Measurements from ENCODE around the gene CLK2.
"Not testable (repeated sequence)": the region's sequence is repeated elsewhere in the genome, so short reads cannot be mapped to it uniquely, and the experiment has no call there.

Gene CLK2

GRCh38 chr1:155214702-155215101, 58.6 kb downstream of the CLK2 start:
- H3K4me1 ChIP-seq (ENCODE audit: control insufficient read depth in 2 of 2, insufficient read depth in 1 of 2, low read depth in 1 of 2, low read length in 2 of 2); H3K9me3 ChIP-seq (replicated peaks in 1 of 2; ENCODE audit: control insufficient read depth in 2 of 2, insufficient read depth in 1 of 2, low read depth in 1 of 2, low read length in 2 of 2); DNase-seq (ENCODE audit: low spot score); H3K27me3 ChIP-seq (ENCODE audit: control insufficient read depth in 3 of 3, insufficient read depth in 3 of 3, low read depth in 1 of 3, low read length in 3 of 3); H2BK12ac ChIP-seq (ENCODE audit: low read length); H3K18ac ChIP-seq (ENCODE audit: low read length); H2AK5ac ChIP-seq (ENCODE audit: low read depth, low read length); H4K91ac ChIP-seq (ENCODE audit: low read depth, low read length, poor library complexity); H4K8ac ChIP-seq (ENCODE audit: low read depth, low read length); H3K79me1 ChIP-seq (ENCODE audit: low read depth, low read length); H3K4me3 ChIP-seq (ENCODE audit: low read length in 2 of 2); H2AFZ ChIP-seq (ENCODE audit: low read length); H3K4me2 ChIP-seq (ENCODE audit: insufficient read depth, low read length, poor library complexity, severe bottlenecking); H3K14ac ChIP-seq (ENCODE audit: low read length); H2BK5ac ChIP-seq (ENCODE audit: low read length); H3K23ac ChIP-seq (ENCODE audit: low read depth, low read length, poor library complexity); H2BK120ac ChIP-seq (ENCODE audit: low read depth, low read length); H2BK15ac ChIP-seq (ENCODE audit: low read length); H3K9ac ChIP-seq (ENCODE audit: low read depth, low read length, poor library complexity); H3K27ac ChIP-seq (replicated peaks; ENCODE audit: low read length); H3K4ac ChIP-seq (ENCODE audit: low read length): not testable (repeated sequence)
- peaks cover 4 to 42% of the 10 kb centered on the region in 2 donors for H3K36me3 ChIP-seq (replicated peaks in 1 of 2; ENCODE audit: control insufficient read depth in 2 of 2, insufficient read depth in 2 of 2, low read length in 2 of 2)
- WGBS, 2 donors (ENCODE audit: extremely low coverage in 2 of 2, insufficient read length in 2 of 2, insufficient replicate concordance in 1 of 2): no CpG with 5 or more reads among the region's 10 CpGs

All from neuronal stem cell (in vitro differentiated cells).